ENCODE data around the gene MAP1LC3C. TPM values are rescaled to one million over a fixed set of nuclear protein-coding genes. Genes with fewer than 3 reads are reported as not detected.
A peak's percentile ranks its signal among the peaks of the same experiment; 100 is the strongest.

Gene MAP1LC3C
- polyA plus RNA-seq, 1 experiment: 0.23 TPM

GRCh38 chr1:241950390-241950789, 48.5 kb downstream of the MAP1LC3C start:
- ChIA-PET POLR2A (interaction anchor here (0.5 kb wide), 1 partner anchor 64 kb away, joined by 3 read pairs; no protein-coding TSS in a partner anchor), CTCF (interaction anchor here (1.4 kb wide), 2 partner anchors 9 to 48 kb away, joined by 3 read pairs; partner anchors contain the start of gene MAP1LC3C)
- H3K27me3 ChIP-seq (ENCODE audit: control insufficient read depth, insufficient read depth, low read length): no peaks in the 10 kb centered on the region
- no peak for TF ChIP-seq CTCF (IDR thresholded peaks at IDR 0.05; ENCODE audit: insufficient read depth, low read depth, low read length)
- no peak overlapping the region for H3K4me3 ChIP-seq (ENCODE audit: low read depth, low read length)
- DNase-seq (ENCODE audit: low read depth): peak; percentile 62
- no peaks in the 10 kb centered on the region for H3K36me3 ChIP-seq (ENCODE audit: control insufficient read depth, insufficient read depth, low read length)

- no peaks in the 10 kb centered on the region for H3K27me3 ChIP-seq (ENCODE audit: control insufficient read depth, insufficient read depth, low read length)
- ChIA-PET CTCF (interaction anchor here (0.9 to 1.3 kb wide), 3 partner anchors 49 to 51 kb away, joined by 3 read pairs; no protein-coding TSS in a partner anchor), POLR2A (no interaction called here)
- no peak for TF ChIP-seq CTCF (IDR thresholded peaks at IDR 0.05; ENCODE audit: insufficient read depth, low read depth, low read length)
- H3K36me3 ChIP-seq (ENCODE audit: control insufficient read depth, insufficient read depth, low read length): no peaks in the 10 kb centered on the region
- no peak for DNase-seq (ENCODE audit: low read depth)
- no peak overlapping the region for H3K4me3 ChIP-seq (ENCODE audit: low read depth, low read length)
Measured at GRCh38 chr1:241947354-241947753, 51.5 kb downstream of the MAP1LC3C start.

Other genes with a start within 250 kb of the MAP1LC3C start
- 2.6 and 5.2 TPM in 2 replicates for gene EXO1, start 150.9 kb downstream of the MAP1LC3C start, polyA plus RNA-seq (2011; rRNA removed)
- not detected in 2 replicates for gene BECN2, start 41.3 kb downstream of the MAP1LC3C start, polyA plus RNA-seq (2011; rRNA removed)

All from BJ (cell line).